GM12801 (cell line): Measurements from ENCODE around the gene CALR3.

Source experiments
- TF ChIP-seq, protein P1 (sequence below): IDR thresholded peaks from one replicate; pipeline ENCODE4 v1.5.1; 2011; ENCODE audit warnings: control low read depth; ENCODE audit not compliant: insufficient read length; ENCODE audit errors: extremely low read depth

The CALR3 gene

DNA sequence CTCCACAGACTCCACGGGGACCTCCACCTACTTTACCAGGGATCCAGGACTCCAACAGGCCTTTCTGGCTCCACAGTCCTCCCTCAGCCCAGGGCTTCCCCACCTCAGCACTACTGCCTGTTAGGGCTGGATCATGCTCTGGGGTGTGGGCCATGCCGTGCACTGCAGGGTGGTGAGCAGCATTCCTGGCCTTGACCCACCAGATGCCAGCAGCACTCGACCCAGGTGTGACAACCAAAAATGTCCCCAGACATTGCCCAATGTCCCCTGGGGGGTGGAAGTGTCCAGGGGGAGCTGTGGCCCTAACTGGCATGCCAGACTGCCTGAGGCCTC is 66.2 kb downstream of the CALR3 start:
- TF ChIP-seq, protein P1, sequence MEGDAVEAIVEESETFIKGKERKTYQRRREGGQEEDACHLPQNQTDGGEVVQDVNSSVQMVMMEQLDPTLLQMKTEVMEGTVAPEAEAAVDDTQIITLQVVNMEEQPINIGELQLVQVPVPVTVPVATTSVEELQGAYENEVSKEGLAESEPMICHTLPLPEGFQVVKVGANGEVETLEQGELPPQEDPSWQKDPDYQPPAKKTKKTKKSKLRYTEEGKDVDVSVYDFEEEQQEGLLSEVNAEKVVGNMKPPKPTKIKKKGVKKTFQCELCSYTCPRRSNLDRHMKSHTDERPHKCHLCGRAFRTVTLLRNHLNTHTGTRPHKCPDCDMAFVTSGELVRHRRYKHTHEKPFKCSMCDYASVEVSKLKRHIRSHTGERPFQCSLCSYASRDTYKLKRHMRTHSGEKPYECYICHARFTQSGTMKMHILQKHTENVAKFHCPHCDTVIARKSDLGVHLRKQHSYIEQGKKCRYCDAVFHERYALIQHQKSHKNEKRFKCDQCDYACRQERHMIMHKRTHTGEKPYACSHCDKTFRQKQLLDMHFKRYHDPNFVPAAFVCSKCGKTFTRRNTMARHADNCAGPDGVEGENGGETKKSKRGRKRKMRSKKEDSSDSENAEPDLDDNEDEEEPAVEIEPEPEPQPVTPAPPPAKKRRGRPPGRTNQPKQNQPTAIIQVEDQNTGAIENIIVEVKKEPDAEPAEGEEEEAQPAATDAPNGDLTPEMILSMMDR, result no peak

DNA sequence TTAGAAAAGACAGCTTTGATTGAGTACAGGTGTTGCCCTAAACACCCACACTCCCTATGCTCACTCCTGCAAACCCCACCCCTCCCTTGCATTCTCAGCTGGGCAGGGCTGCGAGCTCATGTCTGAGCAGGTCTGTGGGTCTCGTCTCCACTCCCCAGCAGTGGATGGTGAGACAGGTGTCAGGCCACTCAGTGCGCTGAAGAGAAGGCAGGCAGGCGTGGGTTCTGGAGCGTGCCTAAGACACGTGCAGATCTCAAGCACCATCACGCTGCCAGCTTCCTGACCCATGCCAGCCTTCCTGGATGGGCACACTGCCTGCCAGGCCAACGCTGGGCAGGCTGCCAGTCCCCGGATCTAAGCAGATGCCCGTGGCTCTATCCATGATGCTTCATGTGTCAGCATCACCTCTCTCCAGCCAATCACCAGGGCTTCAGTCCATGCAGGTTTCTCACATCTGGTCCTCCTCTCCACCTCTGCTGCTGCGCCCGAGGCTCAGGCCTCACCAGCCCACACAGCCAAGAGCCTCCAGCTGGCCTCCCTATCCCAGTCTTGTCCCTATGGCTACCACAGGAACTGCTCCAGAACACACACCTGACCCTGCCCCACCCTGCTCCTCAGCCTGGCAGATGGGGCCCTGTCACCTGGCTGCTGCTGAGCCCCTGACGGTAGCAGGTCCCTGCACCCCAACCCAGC is 66.8 kb downstream of the CALR3 start:
- TF ChIP-seq, protein P1, result no peak
